Liver (tissue), 3 donors: ENCODE measurements around the gene CRYL1.

Source experiments
- ATF3 ChIP-seq: IDR thresholded peaks from 2 replicates; pipeline ENCODE4 v1.6.1; 2016; ENCODE audit warnings: antibody characterized with exemption
- CTCF ChIP-seq: fragments of 150-350 bp; IDR thresholded peaks from 2 replicates; pipeline ENCODE4 v1.5.1; 2017; ENCODE audit warnings: improper control_type of control experiment, low read depth, low read length; ENCODE audit not compliant: missing input control
- GABPA ChIP-seq, 2 donors: IDR thresholded peaks in 1 of 2; conservative IDR thresholded peaks in 1 of 2; 2 replicates each; pipeline ENCODE4 v1.6.1; 2016; ENCODE audit warnings: antibody characterized with exemption in 2 of 2, mild to moderate bottlenecking in 1 of 2, moderate library complexity in 1 of 2
- JUND ChIP-seq, 2 donors: IDR thresholded peaks; 2 replicates each; pipeline ENCODE4 v1.6.1; 2016; ENCODE audit warnings: antibody characterized with exemption in 2 of 2
- MAX ChIP-seq: IDR thresholded peaks from 2 replicates; pipeline ENCODE4 v1.6.1; 2016; ENCODE audit warnings: antibody characterized with exemption
- RAD21 ChIP-seq, 2 donors: IDR thresholded peaks; 2 replicates each; pipeline ENCODE4 v1.6.1; 2016; ENCODE audit warnings: antibody characterized with exemption in 2 of 2, mild to moderate bottlenecking in 2 of 2
- REST ChIP-seq: IDR thresholded peaks from 2 replicates; pipeline ENCODE4 v1.6.1; 2016; ENCODE audit warnings: antibody characterized with exemption, mild to moderate bottlenecking
- SP1 ChIP-seq: IDR thresholded peaks from 2 replicates; pipeline ENCODE4 v1.6.1; 2018; ENCODE audit warnings: antibody characterized with exemption, mild to moderate bottlenecking
- TAF1 ChIP-seq: conservative IDR thresholded peaks from 2 replicates; pipeline ENCODE4 v1.6.1; 2016; ENCODE audit warnings: antibody characterized with exemption, mild to moderate bottlenecking
- YY1 ChIP-seq: IDR thresholded peaks from 2 replicates; pipeline ENCODE4 v1.6.1; 2016; ENCODE audit warnings: antibody characterized with exemption, mild to moderate bottlenecking
- donor health status: healthy.
- donor health status: healthy.

- TF ChIP-seq JUND (IDR thresholded peaks at IDR 0.05) (no peak), CTCF (no peak), GABPA (IDR thresholded peaks at IDR 0.05 in 1 of 2, conservative IDR thresholded peaks at IDR 0.05 in 1 of 2) (no peak), MAX (peak; percentile 65), REST (no peak), TAF1 (no peak), RAD21 (IDR thresholded peaks at IDR 0.05) (no peak), SP1 (no peak), ATF3 (no peak), YY1 (no peak)
Observed at GRCh38 chr13:20567881-20568528, 42.3 kb upstream of the CRYL1 start.
